ENCODE results near the gene TBC1D9B.

- TF ChIP-seq ZFX (IDR thresholded peaks at IDR 0.05) (no peak), CTCF (conservative IDR thresholded peaks at IDR 0.05) (no peak)
Observed at GRCh38 chr5:179900711-179901110, 7.0 kb downstream of the TBC1D9B start.

All from C4-2B (cell line).